ENCODE measurements around the gene PRKG1. TPM values are rescaled to one million over a fixed set of nuclear protein-coding genes. Genes with fewer than 3 reads are reported as not detected.
A peak's percentile ranks its signal among the peaks of the same experiment; 100 is the strongest.

The PRKG1 gene
- total and polyA plus RNA-seq, 2 of the 8 experiments (the other 6 are each of a cell fraction or from before 2014, with no cell fraction given): 4.2 to 15.2 TPM

DNA sequence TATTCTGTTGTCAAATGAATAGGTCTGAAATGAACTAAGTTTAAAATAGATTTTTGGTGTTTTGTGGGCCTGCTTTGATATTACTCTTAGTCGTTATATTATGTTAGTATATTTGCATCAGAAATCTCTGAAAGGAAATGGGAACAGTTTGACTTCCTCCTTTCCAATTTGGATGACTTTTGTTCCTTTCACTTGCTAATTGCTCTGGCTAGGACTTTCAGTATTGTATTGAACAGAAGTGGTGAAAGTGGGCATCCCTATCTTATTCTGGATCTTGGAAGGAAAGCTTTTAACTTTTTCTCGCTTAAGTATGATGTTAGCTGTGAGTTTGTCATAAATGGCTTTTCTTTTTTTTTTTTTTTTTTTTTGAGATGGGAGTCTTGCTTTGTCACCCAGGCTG, 966.2 kb downstream of the PRKG1 start:
- Histone ChIP-seq H3K36me3 (ENCODE audit: control insufficient read depth in 2 of 4, insufficient read depth in 4 of 4, low read length in 3 of 4) (peaks cover 0 to 8% (median under 1%) of the 10 kb centered on the region in 4 experiments; a peak in 2 of 8 replicates), H2AFZ (ENCODE audit: low read length) (no peak overlapping the region), H2BK20ac (ENCODE audit: low read length) (no peak overlapping the region), H3K4ac (replicated peaks; ENCODE audit: insufficient read length, low read depth, low read length) (no peak overlapping the region), H3K23ac (ENCODE audit: insufficient read length) (no peak overlapping the region), H3K4me2 (ENCODE audit: insufficient read depth in 1 of 2, low read depth in 2 of 2, low read length in 2 of 2) (peak overlapping the region; percentile 60 to 94), H3K56ac (replicated peaks; ENCODE audit: insufficient read length, low read depth, low read length) (no peak overlapping the region), H3K27me3 (replicated peaks in 1 of 4; ENCODE audit: control insufficient read depth in 3 of 4, extremely low read depth in 1 of 4, insufficient read depth in 3 of 4, low read length in 3 of 4) (no peaks in the 10 kb centered on the region), H4K91ac (replicated peaks; ENCODE audit: insufficient read length, low read length) (no peak overlapping the region), H3K14ac (ENCODE audit: insufficient read length) (no peak overlapping the region), H3K4me3 (ENCODE audit: extremely low read depth in 1 of 4, insufficient read depth in 2 of 4, low read depth in 3 of 4, low read length in 4 of 4) (peak overlapping the region in 3 of 4 experiments; percentile 11 to 74 (median 24); a peak in 5 of 8 replicates), H3K4me1 (replicated peaks in 1 of 4; ENCODE audit: control insufficient read depth in 3 of 4, insufficient read depth in 4 of 4, low read length in 3 of 4) (peaks cover 0 to 21% (median 4%) of the 10 kb centered on the region in 4 experiments; a peak in 5 of 7 replicates), H3K23me2 (ENCODE audit: low read depth, low read length) (no peaks in the 10 kb centered on the region), H2AK5ac (ENCODE audit: low read depth, low read length) (no peak overlapping the region), H3K79me2 (ENCODE audit: control insufficient read depth in 1 of 2, insufficient read depth in 2 of 2, low read length in 2 of 2) (peaks cover 0 to 56% of the 10 kb centered on the region in 2 experiments; a peak in 3 of 4 replicates), H4K5ac (ENCODE audit: insufficient read length, low read depth, low read length) (no peak overlapping the region), H3K79me1 (ENCODE audit: low read depth, low read length) (no peaks in the 10 kb centered on the region), H4K8ac (ENCODE audit: extremely low read depth, insufficient read depth, low read length) (no peak overlapping the region), H3K18ac (ENCODE audit: extremely low read depth, low read length) (no peak overlapping the region), H3K9me3 (ENCODE audit: insufficient read depth in 2 of 2, low read depth in 1 of 2, low read length in 1 of 2) (no peaks in the 10 kb centered on the region), H2BK15ac (ENCODE audit: low read length) (no peak overlapping the region), H3K9ac (replicated peaks in 1 of 4; ENCODE audit: extremely low read depth in 1 of 4, low read depth in 3 of 4, low read length in 3 of 4) (no peak overlapping the region), H4K20me1 (replicated peaks in 1 of 2; ENCODE audit: control insufficient read depth in 1 of 2, insufficient read depth in 2 of 2, low read length in 2 of 2) (no peaks in the 10 kb centered on the region), H3K27ac (ENCODE audit: low read depth, low read length) (no peak overlapping the region), H2BK12ac (ENCODE audit: low read depth, low read length) (no peak overlapping the region), H2BK120ac (replicated peaks; ENCODE audit: low read depth, low read length) (no peak overlapping the region), H2BK5ac (ENCODE audit: low read depth, low read length) (peak overlapping the region; percentile 92; the same call in 1 of the 2 replicates)
- ChIA-PET POLR2A (ENCODE audit: partially characterized antibody) (interaction anchor here (0.8 to 2.3 kb wide), 6 partner anchors 11 to 176 kb away, joined by 3 to 28 read pairs (median 3); no protein-coding TSS in a partner anchor), CTCF (ENCODE audit: partially characterized antibody) (no interaction called here)
- WGBS, 2 experiments (ENCODE audit: extremely low coverage in 1 of 2, insufficient coverage in 1 of 2, insufficient read length in 1 of 2, insufficient replicate concordance in 2 of 2, low coverage in 1 of 2, low lambda C conversion rate in 2 of 2, missing lambda C conversion rate in 1 of 2): 1% methylated on average over 2 of the region's 2 CpGs; no CpG with 5 or more reads in 1 of the 2 experiments
- FAIRE-seq (peak; percentile 82), DNase-seq (ENCODE audit: low read depth in 1 of 2, low spot score in 2 of 2) (no peak)
- TF ChIP-seq EP300 (IDR thresholded peaks at IDR 0.05; ENCODE audit: borderline replicate concordance in 1 of 2, low read depth in 2 of 2, low read length in 2 of 2): peak in 1 of 2 experiments; percentile 22; a peak in 1 of 3 replicates
- no peak for TF ChIP-seq SP2 (IDR thresholded peaks at IDR 0.05; ENCODE audit: low read length)
- TF ChIP-seq SP1 (IDR thresholded peaks at IDR 0.05; ENCODE audit: low read depth, low read length): peak; percentile 45; the same call in 1 of the 2 replicates

All from H1 (cell line).